ENCODE measurements around the gene BRPF1.

BRPF1 gene

GRCh38 chr3:9784965-9785364 lies 53.4 kb downstream of the BRPF1 start:
- DNase-seq (ENCODE audit: low read depth): no peak
- no peak for TF ChIP-seq CTCF (IDR thresholded peaks at IDR 0.05; ENCODE audit: control insufficient read depth, extremely low read depth, insufficient read depth)
- H3K4me3 ChIP-seq (ENCODE audit: low read depth, low read length): no peak overlapping the region

GRCh38 chr3:9785602-9786001 lies 54.1 kb downstream of the BRPF1 start:
- TF ChIP-seq CTCF (IDR thresholded peaks at IDR 0.05; ENCODE audit: control insufficient read depth, extremely low read depth, insufficient read depth): no peak
- no peak for DNase-seq (ENCODE audit: low read depth)
- no peak overlapping the region for H3K4me3 ChIP-seq (ENCODE audit: low read depth, low read length)

- no peak for TF ChIP-seq CTCF (IDR thresholded peaks at IDR 0.05; ENCODE audit: control insufficient read depth, extremely low read depth, insufficient read depth)
- no peak for DNase-seq (ENCODE audit: low read depth)
- H3K4me3 ChIP-seq (ENCODE audit: low read depth, low read length): no peak overlapping the region
Measured at GRCh38 chr3:9786209-9786739, 54.7 kb downstream of the BRPF1 start.

GRCh38 chr3:9786825-9787669 lies 55.5 kb downstream of the BRPF1 start:
- 0 out of 2 replicates have a peak, but pooled peaks have one; percentile 20 for TF ChIP-seq CTCF (IDR thresholded peaks at IDR 0.05; ENCODE audit: control insufficient read depth, extremely low read depth, insufficient read depth)
- no peak overlapping the region for H3K4me3 ChIP-seq (ENCODE audit: low read depth, low read length)
- no peak for DNase-seq (ENCODE audit: low read depth)

GRCh38 chr3:9787714-9788113 lies 56.2 kb downstream of the BRPF1 start:
- H3K4me3 ChIP-seq (ENCODE audit: low read depth, low read length): no peak overlapping the region
- no peak for TF ChIP-seq CTCF (IDR thresholded peaks at IDR 0.05; ENCODE audit: control insufficient read depth, extremely low read depth, insufficient read depth)
- DNase-seq (ENCODE audit: low read depth): no peak

- H3K4me3 ChIP-seq (ENCODE audit: low read depth, low read length): no peak overlapping the region
- no peak for TF ChIP-seq CTCF (IDR thresholded peaks at IDR 0.05; ENCODE audit: control insufficient read depth, extremely low read depth, insufficient read depth)
- no peak for DNase-seq (ENCODE audit: low read depth)
Measured at GRCh38 chr3:9791127-9791526, 59.6 kb downstream of the BRPF1 start.
